PC-9 (cell line): Measurements from ENCODE around the gene PABPN1L.

Experiments used
- CTCF ChIP-seq: fragments of 200-600 bp; sonication (generic); conservative IDR thresholded peaks from 2 replicates; pipeline ENCODE4 v1.6.1; 2017; ENCODE audit warnings: mixed run types, antibody characterized with exemption, mild to moderate bottlenecking, moderate library complexity
- EZH2 ChIP-seq: fragments of 200-600 bp; sonication (generic); IDR thresholded peaks from 2 replicates; pipeline ENCODE4 v1.8.0; 2017; ENCODE audit warnings: antibody characterized with exemption, low read depth

GRCh38 chr16:88872650-88873331, 6.3 kb upstream of the PABPN1L start:
- TF ChIP-seq CTCF (no peak), EZH2 (no peak)
